ENCODE measurements around the gene ELF5.

ELF5 gene

GRCh38 chr11:34558211-34558610, 44.6 kb upstream of the ELF5 start:
- no peak for DNase-seq
- Histone ChIP-seq H3K14ac (ENCODE audit: low read length in 2 of 2) (no peak overlapping the region), H2BK120ac (ENCODE audit: low read depth, low read length) (no peak overlapping the region), H3K79me1 (replicated peaks; ENCODE audit: low read length, poor library complexity, severe bottlenecking) (no peaks in the 10 kb centered on the region), H4K8ac (ENCODE audit: low read length) (no peak overlapping the region), H3K27me3 (ENCODE audit: control insufficient read depth in 1 of 2, insufficient read depth in 1 of 2, low read length in 2 of 2) (peaks cover 31 to 69% of the 10 kb centered on the region in 2 experiments), H2BK5ac (ENCODE audit: low read depth, low read length, poor library complexity, severe bottlenecking) (no peak overlapping the region), H2BK15ac (ENCODE audit: low read depth, poor library complexity, severe bottlenecking) (no peak overlapping the region), H3K9ac (ENCODE audit: low read length) (no peak overlapping the region), H3K4me3 (ENCODE audit: insufficient read depth in 1 of 2, low read depth in 1 of 2, low read length in 2 of 2) (no peak overlapping the region), H3K23ac (ENCODE audit: low read length in 2 of 2) (no peak overlapping the region), H3K4me2 (ENCODE audit: low read length, poor library complexity, severe bottlenecking) (no peak overlapping the region), H3K4me1 (ENCODE audit: control insufficient read depth, insufficient read depth, low read depth, low read length) (no peaks in the 10 kb centered on the region), H3K27ac (ENCODE audit: low read length, poor library complexity, severe bottlenecking) (no peak overlapping the region), H3K9me3 (ENCODE audit: control insufficient read depth, low read length) (no peaks in the 10 kb centered on the region), H3K4ac (ENCODE audit: low read depth in 1 of 2, low read length in 2 of 2) (no peak overlapping the region), H2BK12ac (ENCODE audit: low read length in 2 of 2) (no peak overlapping the region), H3K36me3 (ENCODE audit: control insufficient read depth in 1 of 2, insufficient read depth in 2 of 2, low read depth in 1 of 2, low read length in 2 of 2) (no peaks in the 10 kb centered on the region), H3K18ac (ENCODE audit: low read depth in 1 of 2, low read length in 2 of 2) (no peak overlapping the region), H2AK5ac (ENCODE audit: low read length, severe bottlenecking) (no peak overlapping the region), H2AFZ (ENCODE audit: low read depth, low read length) (no peak overlapping the region), H4K91ac (ENCODE audit: low read length) (no peak overlapping the region)
- WGBS: no CpG with 5 or more reads among the region's 1 CpG

- Histone ChIP-seq H3K4me3 (ENCODE audit: insufficient read depth in 1 of 2, low read depth in 1 of 2, low read length in 2 of 2) (no peak overlapping the region), H3K4ac (ENCODE audit: low read depth in 1 of 2, low read length in 2 of 2) (no peak overlapping the region), H4K8ac (ENCODE audit: low read length) (no peak overlapping the region), H3K23ac (ENCODE audit: low read length in 2 of 2) (no peak overlapping the region), H3K9me3 (ENCODE audit: control insufficient read depth, low read length) (no peaks in the 10 kb centered on the region), H3K79me1 (replicated peaks; ENCODE audit: low read length, poor library complexity, severe bottlenecking) (no peaks in the 10 kb centered on the region), H2BK15ac (ENCODE audit: low read depth, poor library complexity, severe bottlenecking) (no peak overlapping the region), H3K27me3 (ENCODE audit: control insufficient read depth in 1 of 2, insufficient read depth in 1 of 2, low read length in 2 of 2) (peaks cover 25 to 36% of the 10 kb centered on the region in 2 experiments), H3K4me1 (ENCODE audit: control insufficient read depth, insufficient read depth, low read depth, low read length) (no peaks in the 10 kb centered on the region), H2BK120ac (ENCODE audit: low read depth, low read length) (no peak overlapping the region), H3K4me2 (ENCODE audit: low read length, poor library complexity, severe bottlenecking) (no peak overlapping the region), H3K14ac (ENCODE audit: low read length in 2 of 2) (peak overlapping the region in 1 of 2 experiments; percentile 26), H4K91ac (ENCODE audit: low read length) (no peak overlapping the region), H2BK12ac (ENCODE audit: low read length in 2 of 2) (no peak overlapping the region), H2AFZ (ENCODE audit: low read depth, low read length) (no peak overlapping the region), H2BK5ac (ENCODE audit: low read depth, low read length, poor library complexity, severe bottlenecking) (no peak overlapping the region), H3K27ac (ENCODE audit: low read length, poor library complexity, severe bottlenecking) (no peak overlapping the region), H3K18ac (ENCODE audit: low read depth in 1 of 2, low read length in 2 of 2) (no peak overlapping the region), H3K36me3 (ENCODE audit: control insufficient read depth in 1 of 2, insufficient read depth in 2 of 2, low read depth in 1 of 2, low read length in 2 of 2) (no peaks in the 10 kb centered on the region), H2AK5ac (ENCODE audit: low read length, severe bottlenecking) (no peak overlapping the region), H3K9ac (ENCODE audit: low read length) (no peak overlapping the region)
- WGBS: 66% methylated on average over 3 of the region's 3 CpGs
- DNase-seq: no peak
Measured at GRCh38 chr11:34552270-34552669, 38.7 kb upstream of the ELF5 start.

GRCh38 chr11:34549271-34549670, 35.7 kb upstream of the ELF5 start:
- Histone ChIP-seq H2AK5ac (ENCODE audit: low read length, severe bottlenecking) (no peak overlapping the region), H2BK120ac (ENCODE audit: low read depth, low read length) (no peak overlapping the region), H2BK5ac (ENCODE audit: low read depth, low read length, poor library complexity, severe bottlenecking) (no peak overlapping the region), H3K23ac (ENCODE audit: low read length in 2 of 2) (no peak overlapping the region), H3K36me3 (ENCODE audit: control insufficient read depth in 1 of 2, insufficient read depth in 2 of 2, low read depth in 1 of 2, low read length in 2 of 2) (no peaks in the 10 kb centered on the region), H2BK15ac (ENCODE audit: low read depth, poor library complexity, severe bottlenecking) (no peak overlapping the region), H4K8ac (ENCODE audit: low read length) (no peak overlapping the region), H3K14ac (ENCODE audit: low read length in 2 of 2) (no peak overlapping the region), H2AFZ (ENCODE audit: low read depth, low read length) (no peak overlapping the region), H3K79me1 (replicated peaks; ENCODE audit: low read length, poor library complexity, severe bottlenecking) (no peaks in the 10 kb centered on the region), H3K4me3 (ENCODE audit: insufficient read depth in 1 of 2, low read depth in 1 of 2, low read length in 2 of 2) (no peak overlapping the region), H3K9me3 (ENCODE audit: control insufficient read depth, low read length) (no peaks in the 10 kb centered on the region), H3K27ac (ENCODE audit: low read length, poor library complexity, severe bottlenecking) (no peak overlapping the region), H3K4me1 (ENCODE audit: control insufficient read depth, insufficient read depth, low read depth, low read length) (no peaks in the 10 kb centered on the region), H3K18ac (ENCODE audit: low read depth in 1 of 2, low read length in 2 of 2) (no peak overlapping the region), H3K27me3 (ENCODE audit: control insufficient read depth in 1 of 2, insufficient read depth in 1 of 2, low read length in 2 of 2) (peaks cover 36 to 40% of the 10 kb centered on the region in 2 experiments), H4K91ac (ENCODE audit: low read length) (no peak overlapping the region), H3K9ac (ENCODE audit: low read length) (no peak overlapping the region), H2BK12ac (ENCODE audit: low read length in 2 of 2) (no peak overlapping the region), H3K4me2 (ENCODE audit: low read length, poor library complexity, severe bottlenecking) (no peak overlapping the region), H3K4ac (ENCODE audit: low read depth in 1 of 2, low read length in 2 of 2) (no peak overlapping the region)
- no peak for DNase-seq
- 92% methylated on average over 5 of the region's 5 CpGs for WGBS

GRCh38 chr11:34548278-34548677, 34.7 kb upstream of the ELF5 start:
- H2BK15ac ChIP-seq (ENCODE audit: low read depth, poor library complexity, severe bottlenecking): no peak overlapping the region
- no peak overlapping the region for H3K4ac ChIP-seq (ENCODE audit: low read depth in 1 of 2, low read length in 2 of 2)
- no peaks in the 10 kb centered on the region for H3K36me3 ChIP-seq (ENCODE audit: control insufficient read depth in 1 of 2, insufficient read depth in 2 of 2, low read depth in 1 of 2, low read length in 2 of 2)
- no peak overlapping the region for H3K9ac ChIP-seq (ENCODE audit: low read length)
- 94% methylated on average over 4 of the region's 4 CpGs for WGBS
- no peak overlapping the region for H3K4me2 ChIP-seq (ENCODE audit: low read length, poor library complexity, severe bottlenecking)
- no peak overlapping the region for H2BK5ac ChIP-seq (ENCODE audit: low read depth, low read length, poor library complexity, severe bottlenecking)
- H3K23ac ChIP-seq (ENCODE audit: low read length in 2 of 2): no peak overlapping the region
- H3K14ac ChIP-seq (ENCODE audit: low read length in 2 of 2): no peak overlapping the region
- H3K79me1 ChIP-seq (replicated peaks; ENCODE audit: low read length, poor library complexity, severe bottlenecking): no peaks in the 10 kb centered on the region
- H3K27me3 ChIP-seq (ENCODE audit: control insufficient read depth in 1 of 2, insufficient read depth in 1 of 2, low read length in 2 of 2): peaks cover 44 to 47% of the 10 kb centered on the region in 2 experiments
- no peak overlapping the region for H2BK120ac ChIP-seq (ENCODE audit: low read depth, low read length)
- no peak overlapping the region for H3K4me3 ChIP-seq (ENCODE audit: insufficient read depth in 1 of 2, low read depth in 1 of 2, low read length in 2 of 2)
- H3K27ac ChIP-seq (ENCODE audit: low read length, poor library complexity, severe bottlenecking): no peak overlapping the region
- H3K4me1 ChIP-seq (ENCODE audit: control insufficient read depth, insufficient read depth, low read depth, low read length): no peaks in the 10 kb centered on the region
- H2AFZ ChIP-seq (ENCODE audit: low read depth, low read length): no peak overlapping the region
- no peak overlapping the region for H2AK5ac ChIP-seq (ENCODE audit: low read length, severe bottlenecking)
- H2BK12ac ChIP-seq (ENCODE audit: low read length in 2 of 2): no peak overlapping the region
- no peaks in the 10 kb centered on the region for H3K9me3 ChIP-seq (ENCODE audit: control insufficient read depth, low read length)
- DNase-seq: no peak
- H3K18ac ChIP-seq (ENCODE audit: low read depth in 1 of 2, low read length in 2 of 2): no peak overlapping the region
- no peak overlapping the region for H4K8ac ChIP-seq (ENCODE audit: low read length)
- no peak overlapping the region for H4K91ac ChIP-seq (ENCODE audit: low read length)

Data from mesenchymal stem cell (in vitro differentiated cells and primary cell).